HG03108 (cell line): ENCODE data around the gene TTC23.
A peak's percentile ranks its signal among the peaks of the same experiment; 100 is the strongest.

Experiments
- ATAC-seq: cut with Tn5 transposase; IDR thresholded peaks from one replicate; pipeline ENCODE4 v1.9.1; 2021; ENCODE audit warnings: moderate library complexity; ENCODE audit not compliant: unreplicated experiment

The TTC23 gene

GRCh38 chr15:99106417-99107220 is 142.8 kb downstream of the TTC23 start:
- ATAC-seq: no peak

GRCh38 chr15:99105514-99106341 is 143.7 kb downstream of the TTC23 start:
- ATAC-seq: peak; percentile 18

- peak; percentile 71 for ATAC-seq
Observed at GRCh38 chr15:99104788-99105513, 144.4 kb downstream of the TTC23 start, which contains the start of gene SYNM. Gene SYNM (plus strand): TSS chr15:99105080. CDS start chr15:99105200, 120 bp downstream.

GRCh38 chr15:99103279-99103678 is 146.1 kb downstream of the TTC23 start:
- no peak for ATAC-seq

GRCh38 chr15:99102332-99103235 is 146.8 kb downstream of the TTC23 start:
- no peak for ATAC-seq

GRCh38 chr15:99101501-99101900 is 147.9 kb downstream of the TTC23 start:
- no peak for ATAC-seq

- ATAC-seq: peak; percentile 39
Observed at GRCh38 chr15:99100245-99101173, 148.9 kb downstream of the TTC23 start.

GRCh38 chr15:99099661-99100060 is 149.7 kb downstream of the TTC23 start:
- ATAC-seq: no peak

GRCh38 chr15:99098991-99099390 is 150.4 kb downstream of the TTC23 start:
- ATAC-seq: no peak

GRCh38 chr15:99098426-99098825 is 151.0 kb downstream of the TTC23 start:
- ATAC-seq: no peak

- no peak for ATAC-seq
Observed at GRCh38 chr15:99097441-99098410, 151.7 kb downstream of the TTC23 start.

GRCh38 chr15:99096894-99097426 is 152.4 kb downstream of the TTC23 start:
- no peak for ATAC-seq

- ATAC-seq: no peak
Observed at GRCh38 chr15:99096173-99096893, 153.0 kb downstream of the TTC23 start.

GRCh38 chr15:99095626-99096025 is 153.8 kb downstream of the TTC23 start:
- ATAC-seq: no peak

- ATAC-seq: no peak
Observed at GRCh38 chr15:99092554-99093172, 156.7 kb downstream of the TTC23 start.

GRCh38 chr15:99090938-99091337 is 158.4 kb downstream of the TTC23 start:
- ATAC-seq: no peak
